HFFc6 (cell line): ENCODE results near the gene PLXNA4. TPM values are rescaled to one million over a fixed set of nuclear protein-coding genes. Genes with fewer than 3 reads are reported as not detected.

Source experiments
- DNase-seq: peaks from one replicate; pipeline ENCODE4 v3.0.0-alpha.2; 2018
- H3K27ac Mint-ChIP-seq: 2 replicates; pipeline ENCODE4 v1.8.0; 2020; ENCODE audit warnings: mild to moderate bottlenecking, mixed read lengths
- H3K27me3 Mint-ChIP-seq: 2 replicates; pipeline ENCODE4 v1.8.0; 2021; ENCODE audit warnings: mild to moderate bottlenecking, moderate library complexity, mixed read lengths; ENCODE audit not compliant: insufficient read depth
- H3K36me3 Mint-ChIP-seq: 2 replicates; pipeline ENCODE4 v1.8.0; 2021; ENCODE audit warnings: low read depth, mixed read lengths
- H3K4me1 Mint-ChIP-seq: 2 replicates; pipeline ENCODE4 v1.8.0; 2020; ENCODE audit warnings: low read depth, mixed read lengths
- H3K4me3 Mint-ChIP-seq: 2 replicates; pipeline ENCODE4 v1.8.0; 2020; ENCODE audit warnings: mild to moderate bottlenecking, moderate library complexity, mixed read lengths
- H3K9me3 Mint-ChIP-seq: 2 replicates; pipeline ENCODE4 v1.8.0; 2020; ENCODE audit warnings: mild to moderate bottlenecking, mixed read lengths
- total RNA-seq, 6 experiments: library from RNA; stranded (reverse); fragmentation: NEBNext Ultra II Directional; extraction: Animal tissue kit (Norgen Biotek cat#: 25700); gene quantifications; 2 replicates in 1 of 6; 3 replicates in 5 of 6; pipeline ENCODE4 v1.2.3, GENCODE V29; 2021
- TF ChIP-seq, protein P1 (sequence below): fragments of 200-600 bp; sonication (generic); IDR thresholded peaks from 2 replicates; pipeline ENCODE4 v1.5.0; 2021; ENCODE audit warnings: antibody characterized with exemption, mild to moderate bottlenecking

PLXNA4 gene
- total RNA-seq, 6 experiments from 2014 or later = 0.02 to 0.14 (median 0.05) TPM; not detected in 2

DNA sequence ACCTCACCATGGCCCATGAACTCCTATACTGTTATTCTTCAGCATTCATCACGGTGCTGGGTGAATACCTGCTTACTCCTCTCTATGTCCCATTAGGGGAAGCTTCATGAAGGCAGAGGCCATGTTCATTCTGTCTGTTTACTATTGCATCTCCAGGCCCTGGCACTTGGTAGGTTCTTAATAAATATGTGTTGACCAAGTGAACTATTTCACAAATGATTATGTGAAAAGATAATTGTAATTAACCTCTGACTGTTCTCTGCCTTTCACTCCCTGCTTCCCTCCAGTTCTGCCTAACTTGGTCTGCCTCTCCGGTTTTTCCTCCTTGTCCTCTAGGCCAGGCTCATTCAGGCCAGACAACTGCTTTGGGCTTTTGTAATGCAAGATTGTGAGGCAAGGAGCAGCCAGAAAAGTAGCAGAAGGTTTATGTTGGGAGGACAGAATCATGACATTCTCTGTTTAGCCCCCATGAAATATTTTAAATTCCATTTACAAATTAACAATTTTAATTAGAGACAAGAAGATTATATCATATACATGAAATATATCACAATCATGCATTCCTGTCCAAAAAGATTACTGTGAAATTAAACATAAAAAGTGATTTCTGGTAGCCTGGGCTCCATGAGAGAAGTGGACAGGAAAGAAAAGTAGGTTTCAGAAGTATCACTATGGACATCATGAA is 42.1 kb upstream of the PLXNA4 start:
- H3K36me3 Mint-ChIP-seq = no peaks in the 10 kb centered on the region
- DNase-seq = no peak
- peaks cover 11% of the 10 kb centered on the region for H3K27me3 Mint-ChIP-seq
- no peak overlapping the region for H3K27ac Mint-ChIP-seq
- H3K4me1 Mint-ChIP-seq = peaks cover 24% of the 10 kb centered on the region
- H3K4me3 Mint-ChIP-seq = no peak overlapping the region; the same call in 1 of the 2 replicates
- TF ChIP-seq, protein P1, sequence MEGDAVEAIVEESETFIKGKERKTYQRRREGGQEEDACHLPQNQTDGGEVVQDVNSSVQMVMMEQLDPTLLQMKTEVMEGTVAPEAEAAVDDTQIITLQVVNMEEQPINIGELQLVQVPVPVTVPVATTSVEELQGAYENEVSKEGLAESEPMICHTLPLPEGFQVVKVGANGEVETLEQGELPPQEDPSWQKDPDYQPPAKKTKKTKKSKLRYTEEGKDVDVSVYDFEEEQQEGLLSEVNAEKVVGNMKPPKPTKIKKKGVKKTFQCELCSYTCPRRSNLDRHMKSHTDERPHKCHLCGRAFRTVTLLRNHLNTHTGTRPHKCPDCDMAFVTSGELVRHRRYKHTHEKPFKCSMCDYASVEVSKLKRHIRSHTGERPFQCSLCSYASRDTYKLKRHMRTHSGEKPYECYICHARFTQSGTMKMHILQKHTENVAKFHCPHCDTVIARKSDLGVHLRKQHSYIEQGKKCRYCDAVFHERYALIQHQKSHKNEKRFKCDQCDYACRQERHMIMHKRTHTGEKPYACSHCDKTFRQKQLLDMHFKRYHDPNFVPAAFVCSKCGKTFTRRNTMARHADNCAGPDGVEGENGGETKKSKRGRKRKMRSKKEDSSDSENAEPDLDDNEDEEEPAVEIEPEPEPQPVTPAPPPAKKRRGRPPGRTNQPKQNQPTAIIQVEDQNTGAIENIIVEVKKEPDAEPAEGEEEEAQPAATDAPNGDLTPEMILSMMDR = no peak
- H3K9me3 Mint-ChIP-seq = no peaks in the 10 kb centered on the region

DNA sequence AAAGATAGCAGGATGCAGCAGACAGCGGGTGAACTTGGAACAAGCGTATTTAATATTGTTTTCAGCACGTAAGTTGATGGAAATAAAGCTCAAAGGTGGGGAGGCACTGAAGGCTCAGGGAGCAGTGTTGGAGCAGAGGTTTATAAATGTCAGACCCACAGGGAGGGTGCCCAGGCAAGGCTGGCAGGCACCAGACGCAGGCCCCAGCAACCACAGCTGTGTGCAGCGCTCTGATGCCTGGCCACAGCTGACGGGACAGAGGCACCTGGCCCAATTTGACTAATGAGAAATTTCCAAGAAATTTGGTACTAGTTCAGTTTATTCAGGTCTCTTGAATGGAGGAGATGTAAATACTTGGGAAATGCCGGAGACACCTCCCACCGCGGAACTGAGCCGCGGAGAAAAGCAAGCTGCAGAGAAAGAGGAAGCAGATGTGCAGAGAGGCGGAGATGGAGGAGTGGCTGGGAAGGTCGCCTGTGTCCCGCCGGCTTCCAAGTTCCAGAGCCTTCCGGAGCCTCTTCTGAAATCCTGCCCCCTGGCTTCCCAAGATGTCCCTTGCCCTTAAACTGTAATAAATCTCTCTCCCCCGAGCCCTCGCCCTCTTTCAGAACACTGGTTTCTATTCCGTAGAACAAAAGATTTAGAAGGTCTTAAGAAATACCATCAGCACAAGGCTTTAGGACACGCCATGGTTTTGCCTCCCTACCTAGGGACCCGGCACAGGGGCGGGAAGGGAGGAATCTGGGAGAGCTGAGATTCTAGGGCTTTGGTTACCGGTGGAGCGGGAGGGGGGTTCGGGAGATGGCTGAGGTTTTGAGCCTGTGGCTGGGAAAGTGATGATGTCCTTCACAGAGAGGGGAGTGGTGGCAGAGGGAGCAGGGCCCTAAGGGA is 38.4 kb upstream of the PLXNA4 start:
- no peaks in the 10 kb centered on the region for H3K9me3 Mint-ChIP-seq
- H3K27me3 Mint-ChIP-seq = peaks cover 26% of the 10 kb centered on the region
- no peaks in the 10 kb centered on the region for H3K36me3 Mint-ChIP-seq
- peaks cover 24% of the 10 kb centered on the region for H3K4me1 Mint-ChIP-seq
- TF ChIP-seq, protein P1 = peak; percentile 39
- DNase-seq = no peak
- no peak overlapping the region for H3K27ac Mint-ChIP-seq
- peak overlapping the region; percentile 80 for H3K4me3 Mint-ChIP-seq

DNA sequence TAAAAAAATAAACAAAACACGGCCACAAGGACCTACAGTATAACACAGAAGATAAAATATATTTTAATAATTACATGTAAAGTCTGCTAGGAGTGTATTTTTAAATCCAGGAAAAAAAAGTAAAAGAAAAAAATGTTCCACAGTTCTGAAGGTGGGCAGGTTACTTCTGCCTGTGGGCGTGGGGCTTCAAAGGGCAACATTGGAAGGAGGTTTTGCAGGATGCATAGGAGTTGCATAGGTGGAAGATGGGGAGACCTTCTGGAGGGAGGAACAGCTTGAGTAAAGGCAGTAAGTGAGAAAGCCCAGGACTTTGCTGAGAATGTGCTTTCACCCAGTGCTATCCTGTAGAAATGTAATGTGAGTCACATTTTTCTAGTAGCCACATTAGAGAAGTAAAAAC is 37.5 kb upstream of the PLXNA4 start:
- Mint-ChIP-seq H3K9me3 (no peaks in the 10 kb centered on the region), H3K27ac (no peak overlapping the region), H3K27me3 (peaks cover 26% of the 10 kb centered on the region), H3K4me3 (no peak overlapping the region), H3K4me1 (peaks cover 17% of the 10 kb centered on the region), H3K36me3 (no peaks in the 10 kb centered on the region)
- DNase-seq = no peak
- TF ChIP-seq, protein P1 = no peak

DNA sequence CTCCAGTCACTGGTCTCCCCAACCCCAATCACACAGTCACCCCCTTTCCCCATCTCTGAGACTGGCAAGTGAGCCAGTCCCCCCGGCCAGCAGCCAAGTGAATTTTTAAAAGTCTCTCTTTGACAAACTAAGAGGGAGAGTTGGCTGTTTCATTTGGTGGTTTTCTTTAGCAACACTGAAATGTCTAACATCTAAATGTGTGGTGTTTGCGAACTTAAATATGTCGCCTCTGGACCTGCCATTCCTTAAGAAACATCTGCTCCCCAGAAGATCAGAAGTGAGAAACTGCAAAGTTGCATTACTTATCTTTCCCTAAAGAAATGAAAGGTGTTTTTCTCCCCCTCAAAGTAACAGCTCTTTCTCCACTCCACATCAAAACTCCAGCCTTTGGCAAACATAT is 34.7 kb upstream of the PLXNA4 start:
- H3K4me1 Mint-ChIP-seq = peaks cover 10% of the 10 kb centered on the region
- H3K9me3 Mint-ChIP-seq = no peaks in the 10 kb centered on the region
- no peak for DNase-seq
- no peak overlapping the region for H3K4me3 Mint-ChIP-seq
- TF ChIP-seq, protein P1 = no peak
- no peaks in the 10 kb centered on the region for H3K36me3 Mint-ChIP-seq
- peaks cover 26% of the 10 kb centered on the region for H3K27me3 Mint-ChIP-seq
- no peak overlapping the region for H3K27ac Mint-ChIP-seq

DNA sequence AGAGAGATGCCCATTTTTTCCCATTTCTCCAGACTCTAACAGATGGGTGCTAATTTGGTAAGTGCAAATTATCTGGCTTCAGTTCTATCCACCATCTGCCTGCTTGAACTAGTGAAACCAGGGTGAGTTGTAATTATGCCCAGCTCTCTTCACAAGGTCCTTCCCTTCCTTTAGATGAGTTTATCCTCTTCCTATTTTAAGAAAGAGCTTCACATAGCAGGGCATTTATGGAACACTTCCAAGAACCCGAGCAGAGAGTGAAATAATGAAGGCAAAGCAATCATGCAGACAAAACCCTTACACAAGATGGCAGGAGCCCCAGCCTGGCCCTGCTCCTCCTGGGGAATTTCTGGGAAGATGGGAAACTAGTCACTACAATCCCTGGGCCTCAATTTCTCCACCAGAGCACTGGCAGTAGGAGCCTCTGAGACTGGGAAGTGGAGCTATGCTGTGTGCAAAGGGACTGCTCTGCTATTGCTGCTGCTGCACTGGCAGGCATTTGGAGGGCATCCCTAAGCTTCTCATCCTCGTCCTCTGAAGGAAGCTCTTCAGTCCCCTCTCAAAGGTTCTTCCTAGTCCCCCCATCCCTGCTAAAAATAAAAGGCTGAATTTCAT is 33.7 kb upstream of the PLXNA4 start:
- Mint-ChIP-seq H3K4me1 (peaks cover 10% of the 10 kb centered on the region), H3K9me3 (no peaks in the 10 kb centered on the region), H3K36me3 (no peaks in the 10 kb centered on the region), H3K27me3 (peaks cover 23% of the 10 kb centered on the region), H3K4me3 (no peak overlapping the region), H3K27ac (no peak overlapping the region)
- no peak for DNase-seq
- TF ChIP-seq, protein P1 = no peak
